Measurements from ENCODE around the gene SMIM41.

Gene SMIM41

GRCh38 chr12:52144512-52145227 lies 65.2 kb downstream of the SMIM41 start:
- no peak for TF ChIP-seq ZNF274 (IDR thresholded peaks at IDR 0.05; ENCODE audit: low read depth, low read length)
- H3K4me3 ChIP-seq (ENCODE audit: low read length) = no peak overlapping the region

- TF ChIP-seq ZNF274 (IDR thresholded peaks at IDR 0.05; ENCODE audit: low read depth, low read length) = no peak
- no peak overlapping the region for H3K4me3 ChIP-seq (ENCODE audit: low read length)
Observed at GRCh38 chr12:52145228-52146088, 66.0 kb downstream of the SMIM41 start.

GRCh38 chr12:52146089-52146821 lies 66.8 kb downstream of the SMIM41 start:
- TF ChIP-seq ZNF274 (IDR thresholded peaks at IDR 0.05; ENCODE audit: low read depth, low read length) = no peak

GRCh38 chr12:52146822-52147366 lies 67.4 kb downstream of the SMIM41 start:
- no peak for TF ChIP-seq ZNF274 (IDR thresholded peaks at IDR 0.05; ENCODE audit: low read depth, low read length)

More at GRCh38 chr12:52146089-52146821, 66.8 kb downstream of the SMIM41 start:
- H3K4me3 ChIP-seq (ENCODE audit: low read length) = no peak overlapping the region

GRCh38 chr12:52147367-52147963 lies 68.0 kb downstream of the SMIM41 start:
- no peak overlapping the region for H3K4me3 ChIP-seq (ENCODE audit: low read length)
- TF ChIP-seq ZNF274 (IDR thresholded peaks at IDR 0.05; ENCODE audit: low read depth, low read length) = no peak

More at GRCh38 chr12:52146822-52147366, 67.4 kb downstream of the SMIM41 start:
- no peak overlapping the region for H3K4me3 ChIP-seq (ENCODE audit: low read length)

- TF ChIP-seq ZNF274 (IDR thresholded peaks at IDR 0.05; ENCODE audit: low read depth, low read length) = no peak
- no peak overlapping the region for H3K4me3 ChIP-seq (ENCODE audit: low read length)
Observed at GRCh38 chr12:52147964-52148463, 68.5 kb downstream of the SMIM41 start.

- no peak overlapping the region for H3K4me3 ChIP-seq (ENCODE audit: low read length)
- TF ChIP-seq ZNF274 (IDR thresholded peaks at IDR 0.05; ENCODE audit: low read depth, low read length) = no peak
Observed at GRCh38 chr12:52148464-52149181, 69.1 kb downstream of the SMIM41 start.

GRCh38 chr12:52149182-52149641 lies 69.7 kb downstream of the SMIM41 start:
- no peak overlapping the region for H3K4me3 ChIP-seq (ENCODE audit: low read length)
- TF ChIP-seq ZNF274 (IDR thresholded peaks at IDR 0.05; ENCODE audit: low read depth, low read length) = no peak

GRCh38 chr12:52149651-52150241 lies 70.2 kb downstream of the SMIM41 start:
- TF ChIP-seq ZNF274 (IDR thresholded peaks at IDR 0.05; ENCODE audit: low read depth, low read length) = no peak
- no peak overlapping the region for H3K4me3 ChIP-seq (ENCODE audit: low read length)

- TF ChIP-seq ZNF274 (IDR thresholded peaks at IDR 0.05; ENCODE audit: low read depth, low read length) = no peak
- no peak overlapping the region for H3K4me3 ChIP-seq (ENCODE audit: low read length)
Observed at GRCh38 chr12:52151153-52151836, 71.8 kb downstream of the SMIM41 start.

- no peak overlapping the region for H3K4me3 ChIP-seq (ENCODE audit: low read length)
- no peak for TF ChIP-seq ZNF274 (IDR thresholded peaks at IDR 0.05; ENCODE audit: low read depth, low read length)
Observed at GRCh38 chr12:52151837-52152783, 72.6 kb downstream of the SMIM41 start.

Data from GM08714 (cell line).